B cell (primary cell): ENCODE results near the gene DENND1A. TPM values are rescaled to one million over a fixed set of nuclear protein-coding genes. Genes with fewer than 3 reads are reported as not detected.

Source experiments
- ATAC-seq: fragments of 200-7000 bp; cut with Tn5 transposase; one replicate; pipeline ENCODE4 v1.10.0; 2021; ENCODE audit warnings: low read depth, mild to moderate bottlenecking, moderate number of reproducible peaks, moderate library complexity
- CTCF ChIA-PET: fragments of 350-600 bp; sonication (Branson Sonifier 250); formaldehyde crosslinking; loops from one replicate; lab custom pipeline; 2021; ENCODE audit warnings: antibody characterized with exemption, inconsistent platforms; lab: Charles Lee
- POLR2A ChIA-PET: fragments of 350-600 bp; sonication (Branson Sonifier 250); formaldehyde crosslinking; loops from one replicate; lab custom pipeline; 2021; ENCODE audit warnings: antibody characterized with exemption; lab: Charles Lee
- DNase-seq: peaks from one replicate; pipeline ENCODE4 v3.0.0; 2013
- H2AFZ ChIP-seq: 2 replicates; pipeline ENCODE4 v1.6.1; 2012; ENCODE audit warnings: mild to moderate bottlenecking, low read depth, low read length; ENCODE audit not compliant: insufficient read depth, poor library complexity, severe bottlenecking
- H3K27ac ChIP-seq, 2 donors: 1 replicate in 1 of 2; 2 replicates in 1 of 2; pipeline ENCODE4 v1.5.1; 2012 to 2013; ENCODE audit warnings: low read length in 2 of 2, mild to moderate bottlenecking in 2 of 2, moderate library complexity in 1 of 2
- H3K27me3 ChIP-seq, 4 experiments: fragments of 200-600 bp in 1 of 4; sonication (generic) in 1 of 4; replicated peaks in 1 of 4; 1 replicate in 2 of 4; 2 replicates in 2 of 4; pipeline versions ENCODE4 v1.6.1 to v1.7.0; 2013 to 2016; ENCODE audit warnings: low read length in 3 of 4, mild to moderate bottlenecking in 2 of 4, mixed read lengths in 1 of 4, moderate library complexity in 1 of 4; ENCODE audit not compliant: insufficient read depth in 4 of 4, control insufficient read depth in 3 of 4; ENCODE audit errors: control extremely low read depth in 1 of 4
- H3K36me3 ChIP-seq, 2 experiments: replicated peaks in 1 of 2; 1 replicate in 1 of 2; 2 replicates in 1 of 2; pipeline versions ENCODE4 v1.6.1 to v1.7.1; 2013; ENCODE audit warnings: low read length in 1 of 2; ENCODE audit not compliant: insufficient read depth in 2 of 2, control insufficient read depth in 1 of 2; ENCODE audit errors: control extremely low read depth in 1 of 2, extremely low read depth in 1 of 2
- H3K4me1 ChIP-seq, 2 donors: fragments of 200-600 bp in 1 of 2; sonication (generic) in 1 of 2; 1 replicate in 1 of 2; 2 replicates in 1 of 2; pipeline versions ENCODE4 v1.5.1 to v1.6.1; 2013 to 2017; ENCODE audit warnings: low read length in 2 of 2; ENCODE audit not compliant: control insufficient read depth in 2 of 2, insufficient read depth in 2 of 2
- H3K4me2 ChIP-seq: replicated peaks from 2 replicates; pipeline ENCODE3; 2012; ENCODE audit warnings: mild to moderate bottlenecking, low read depth, low read length; ENCODE audit not compliant: poor library complexity, severe bottlenecking
- H3K4me3 ChIP-seq, 5 experiments: fragments of 200-600 bp in 1 of 5; sonication (generic) in 1 of 5; 1 replicate in 3 of 5; 2 replicates in 2 of 5; pipeline versions ENCODE4 v1.5.1 to v1.7.0; 2011 to 2016; ENCODE audit warnings: low read length in 4 of 5, mild to moderate bottlenecking in 4 of 5, low read depth in 2 of 5, control low read depth in 1 of 5, moderate library complexity in 1 of 5; ENCODE audit not compliant: insufficient read depth in 1 of 5; ENCODE audit errors: control extremely low read depth in 1 of 5, extremely low read depth in 1 of 5
- H3K79me2 ChIP-seq: fragments of 200-600 bp; sonication (generic); one replicate; pipeline ENCODE4 v1.6.0; 2016; ENCODE audit warnings: low read length; ENCODE audit not compliant: control insufficient read depth, insufficient read depth
- H3K9ac ChIP-seq: fragments of 200-600 bp; sonication (generic); 2 replicates; pipeline ENCODE4 v1.6.1; 2017; ENCODE audit warnings: mild to moderate bottlenecking, low read length, moderate library complexity
- H3K9me3 ChIP-seq, 3 donors: one replicate each; pipeline versions ENCODE4 v1.6.1 to v1.7.1; 2013; ENCODE audit warnings: low read length in 2 of 3; ENCODE audit not compliant: control insufficient read depth in 2 of 3, insufficient read depth in 1 of 3; ENCODE audit errors: control extremely low read depth in 1 of 3
- H4K20me1 ChIP-seq: 2 replicates; pipeline ENCODE4 v1.6.0; 2012; ENCODE audit warnings: mild to moderate bottlenecking, low read length; ENCODE audit not compliant: insufficient read depth, control insufficient read depth, poor library complexity, severe bottlenecking
- H3K27ac Mint-ChIP-seq: one replicate; pipeline ENCODE4 v1.8.0; 2021; ENCODE audit warnings: mixed read lengths
- H3K27me3 Mint-ChIP-seq: one replicate; pipeline ENCODE4 v1.8.0; 2021; ENCODE audit warnings: mixed read lengths
- H3K4me1 Mint-ChIP-seq: one replicate; pipeline ENCODE4 v1.8.0; 2021; ENCODE audit warnings: mixed read lengths
- H3K4me3 Mint-ChIP-seq: one replicate; pipeline ENCODE4 v1.8.0; 2021; ENCODE audit warnings: mixed read lengths
- H3K9me3 Mint-ChIP-seq: one replicate; pipeline ENCODE4 v1.8.0; 2022; ENCODE audit warnings: mixed read lengths; ENCODE audit not compliant: insufficient read depth
- CTCF ChIP-seq: fragments of 200-600 bp; IDR thresholded peaks from one replicate; pipeline ENCODE4 v1.8.0; 2022; ENCODE audit warnings: antibody characterized with exemption, mild to moderate bottlenecking
- EZH2 ChIP-seq: IDR thresholded peaks from 2 replicates; pipeline ENCODE4 v1.6.1; 2012; ENCODE audit warnings: borderline replicate concordance, low read depth, mild to moderate bottlenecking, moderate library complexity, low read length; ENCODE audit not compliant: insufficient read depth, poor library complexity, severe bottlenecking
- WGBS: methylation state at CpG from one replicate; pipeline ENCODE4 v1.1.5; 2013; ENCODE audit warnings: missing lambda C conversion rate; ENCODE audit not compliant: insufficient coverage; 5-methylcytosine and 5-hydroxymethylcytosine counted together
- intact Hi-C: fragments of 100-400 bp; cut with micrococcal nuclease; formaldehyde crosslinking; loops from one replicate; pipeline ENCODE4 v1.10.0; 2022
- polyA plus RNA-seq: library from polyadenylated mRNA; depleted of rRNA; stranded (reverse); fragments of >200 nt; gene quantifications from 2 replicates; pipeline ENCODE4 v1.2.3, GENCODE V29; 2012
- total RNA-seq, 2 donors: library from RNA; stranded (reverse); fragments of 120-200 nt in 1 of 2; gene quantifications; 1 replicate in 1 of 2; 2 replicates in 1 of 2; pipeline versions ENCODE4 v1.2.3 to v1.2.4, GENCODE V29; 2013 to 2022

Gene DENND1A
- total and polyA plus RNA-seq, 2 donors (not counting 1 experiment from before 2014, with no cell fraction given) = 10.8 to 26.0 TPM

- no peak overlapping the region for H3K27ac ChIP-seq
- Mint-ChIP-seq H3K9me3 (peaks cover 10% of the 10 kb centered on the region), H3K4me1 (peaks cover 23% of the 10 kb centered on the region), H3K27ac (no peak overlapping the region), H3K27me3 (no peaks in the 10 kb centered on the region), H3K4me3 (no peak overlapping the region)
- H3K9me3 ChIP-seq = peaks cover 6 to 36% (median 26%) of the 10 kb centered on the region in 3 donors
- no CpG with 5 or more reads among the region's 1 CpG for WGBS
- H3K9ac ChIP-seq = no peak overlapping the region
- no peak overlapping the region for H3K4me3 ChIP-seq
- ChIA-PET CTCF (no interaction called here), POLR2A (no interaction called here)
- H3K36me3 ChIP-seq = peaks cover 0 to 2% of the 10 kb centered on the region in 2 experiments
- H4K20me1 ChIP-seq = no peaks in the 10 kb centered on the region
- H3K4me1 ChIP-seq = peaks cover 15% of the 10 kb centered on the region in 2 donors
- intact Hi-C loops = loop anchor here (5.0 kb wide), 1 partner anchor 50 kb away; no protein-coding TSS in a partner anchor
- DNase-seq = no peak
- ATAC-seq = no peak
- H2AFZ ChIP-seq = no peak overlapping the region
- H3K4me2 ChIP-seq = no peak overlapping the region
- peaks cover 5% of the 10 kb centered on the region for H3K79me2 ChIP-seq
- no peak for TF ChIP-seq CTCF
- no peak for TF ChIP-seq EZH2
- H3K27me3 ChIP-seq = no peaks in the 10 kb centered on the region
Observed at GRCh38 chr9:123702483-123702882, 227.4 kb downstream of the DENND1A start.

- peak overlapping the region; percentile 51 for H2AFZ ChIP-seq
- H3K9me3 ChIP-seq = peaks cover 6 to 20% (median 8%) of the 10 kb centered on the region in 3 donors
- peaks cover 0 to 2% of the 10 kb centered on the region in 2 experiments for H3K36me3 ChIP-seq
- H4K20me1 ChIP-seq = no peaks in the 10 kb centered on the region
- peak overlapping the region in 2 of 5 experiments; percentile 13 to 29 for H3K4me3 ChIP-seq
- peaks cover 5% of the 10 kb centered on the region for H3K79me2 ChIP-seq
- intact Hi-C loops = loop anchor here (5.0 kb wide), 1 partner anchor 35 kb away; no protein-coding TSS in a partner anchor
- H3K4me2 ChIP-seq = peak overlapping the region; percentile 57
- H3K9ac ChIP-seq = peak overlapping the region; percentile 43
- ChIA-PET CTCF (interaction anchor here (2.7 kb wide), 1 partner anchor 11 kb away, joined by 8 read pairs; no protein-coding TSS in a partner anchor), POLR2A (no interaction called here)
- no CpG with 5 or more reads among the region's 2 CpGs for WGBS
- no peaks in the 10 kb centered on the region for H3K27me3 ChIP-seq
- peak; percentile 39 for ATAC-seq
- peaks cover 15 to 20% of the 10 kb centered on the region in 2 donors for H3K4me1 ChIP-seq
- no peak for TF ChIP-seq EZH2
- no peak for TF ChIP-seq CTCF
- DNase-seq = no peak
- H3K27me3 Mint-ChIP-seq = no peaks in the 10 kb centered on the region
- peak overlapping the region; percentile 71 for H3K4me3 Mint-ChIP-seq
- H3K27ac Mint-ChIP-seq = peak overlapping the region; percentile 85
- H3K27ac ChIP-seq = peak overlapping the region; percentile 31 to 60
- H3K9me3 Mint-ChIP-seq = peaks cover 3% of the 10 kb centered on the region
- peaks cover 31% of the 10 kb centered on the region for H3K4me1 Mint-ChIP-seq
Observed at GRCh38 chr9:123697686-123698085, 232.2 kb downstream of the DENND1A start.
